UCSD-AML1 (cell line): Measurements from ENCODE around the gene HELZ.
"Not testable (repeated sequence)": the region's sequence is repeated elsewhere in the genome, so short reads cannot be mapped to it uniquely, and the experiment has no call there.

ENCODE experiments used
- DNase-seq: peaks from one replicate; lab custom pipeline; 2025; ENCODE audit not compliant: unreplicated experiment; lab: John Stamatoyannopoulos, UW

Gene HELZ

GRCh38 chr17:67123699-67124098, 121.3 kb downstream of the HELZ start:
- no peak for DNase-seq

DNA sequence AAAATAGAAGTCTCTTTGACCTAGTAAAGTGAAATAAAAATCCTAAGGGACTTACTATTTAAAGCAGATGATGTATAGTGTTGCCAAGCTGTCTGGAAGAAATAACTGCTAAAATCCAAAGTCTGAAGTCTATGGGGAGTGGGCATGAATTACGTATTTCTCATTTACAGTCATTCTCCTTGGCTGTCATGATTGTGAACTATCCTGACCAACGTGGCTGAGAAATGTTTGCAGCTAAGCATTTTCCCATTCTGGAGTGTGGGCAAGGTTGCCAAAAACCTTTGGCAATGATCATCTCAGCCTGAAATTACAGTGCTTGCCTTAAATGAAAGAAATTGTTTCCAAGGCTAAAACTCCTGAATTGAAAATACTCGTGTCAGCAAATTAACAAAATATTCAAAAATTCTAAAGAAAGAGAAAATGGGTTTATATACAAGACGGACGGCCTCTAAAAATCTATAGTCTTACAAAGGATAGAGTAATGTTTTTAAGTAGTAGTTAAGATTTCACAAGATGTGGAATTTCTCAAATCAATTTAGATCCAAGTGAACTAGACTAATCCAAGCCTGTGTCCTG, 123.6 kb downstream of the HELZ start:
- DNase-seq = no peak

- DNase-seq = no peak
Measured at GRCh38 chr17:67119102-67119501, 125.9 kb downstream of the HELZ start.

- no peak for DNase-seq
Measured at GRCh38 chr17:67116045-67116575, 128.9 kb downstream of the HELZ start.

GRCh38 chr17:67115401-67115800, 129.6 kb downstream of the HELZ start:
- no peak for DNase-seq

DNA sequence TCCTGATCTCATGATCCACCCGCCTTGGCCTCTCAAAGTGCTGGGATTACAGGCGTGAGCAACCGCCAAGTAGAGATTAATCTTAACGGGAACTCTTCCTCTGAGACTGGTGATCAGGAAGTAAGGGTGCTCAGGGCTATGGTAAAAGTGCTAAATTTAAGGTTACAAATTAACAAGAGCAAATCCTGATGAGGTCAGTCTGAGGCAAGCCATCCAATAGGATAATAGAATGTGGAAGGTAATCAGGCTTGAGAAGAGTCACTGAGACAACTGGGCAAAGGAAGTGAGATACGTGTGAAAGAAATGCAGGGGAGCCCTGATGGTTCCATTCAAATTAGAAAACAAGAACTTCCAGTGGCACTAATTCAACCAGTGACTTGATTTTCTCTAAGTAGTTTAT, 131.5 kb downstream of the HELZ start:
- no peak for DNase-seq

DNA sequence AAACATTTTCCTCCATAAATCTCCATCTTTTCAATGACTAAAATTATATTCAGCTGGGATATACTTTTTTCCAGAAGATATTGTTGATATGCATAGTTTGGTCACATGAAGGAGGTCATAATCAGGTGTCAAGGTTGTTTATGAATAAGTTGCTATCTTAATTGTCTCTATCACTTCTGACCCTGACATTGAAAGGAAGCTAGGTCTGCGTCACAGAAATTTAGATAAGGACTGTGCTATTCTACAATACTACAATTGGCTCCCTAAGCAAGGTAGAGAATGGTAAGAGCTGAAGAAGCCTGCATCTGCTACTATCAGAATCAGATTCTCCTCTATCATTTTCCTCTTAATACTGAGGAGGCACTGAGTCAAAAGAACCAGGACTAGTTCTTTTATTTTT, 133.2 kb downstream of the HELZ start:
- no peak for DNase-seq

DNA sequence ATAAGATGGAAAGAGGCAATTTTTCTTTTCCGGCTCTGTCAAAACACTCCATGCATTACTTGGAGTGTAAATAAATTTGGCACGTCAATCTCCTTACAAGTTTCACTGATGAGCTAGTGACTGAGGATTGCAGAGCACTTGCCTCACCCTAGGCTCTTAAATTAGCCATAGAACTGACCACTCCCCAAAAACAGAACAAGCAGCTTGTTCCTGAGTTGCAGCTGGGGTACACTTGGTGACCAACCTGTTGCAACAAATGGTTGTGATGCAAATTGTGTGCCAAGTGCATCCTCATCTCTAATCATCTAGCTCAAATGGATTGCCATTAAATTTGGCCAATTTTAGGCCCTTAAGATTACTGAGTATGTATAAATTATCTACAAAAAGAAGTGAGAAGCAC, 133.7 kb downstream of the HELZ start:
- DNase-seq = no peak

- no peak for DNase-seq
Measured at GRCh38 chr17:67110619-67111018, 134.4 kb downstream of the HELZ start.

DNA sequence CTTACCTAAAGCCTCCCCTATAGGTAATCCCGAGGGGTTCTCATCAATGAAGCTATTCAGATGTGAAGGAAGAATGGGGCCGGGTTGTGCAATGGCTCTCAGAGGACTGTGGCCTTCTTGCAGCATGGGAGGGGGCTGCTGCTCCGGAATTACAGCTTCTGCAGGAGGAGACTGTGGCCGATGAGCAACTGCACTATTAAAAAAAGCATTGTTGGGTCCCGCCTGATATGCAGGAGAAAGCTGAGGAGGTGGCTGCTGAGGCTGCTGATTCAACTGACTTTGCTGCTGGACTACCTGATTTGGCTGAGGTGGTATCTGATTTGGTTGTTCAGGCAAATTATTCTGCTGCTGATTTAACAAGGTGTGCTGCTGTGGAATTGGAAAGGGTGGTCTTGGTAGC, 135.9 kb downstream of the HELZ start:
- no peak for DNase-seq

DNA sequence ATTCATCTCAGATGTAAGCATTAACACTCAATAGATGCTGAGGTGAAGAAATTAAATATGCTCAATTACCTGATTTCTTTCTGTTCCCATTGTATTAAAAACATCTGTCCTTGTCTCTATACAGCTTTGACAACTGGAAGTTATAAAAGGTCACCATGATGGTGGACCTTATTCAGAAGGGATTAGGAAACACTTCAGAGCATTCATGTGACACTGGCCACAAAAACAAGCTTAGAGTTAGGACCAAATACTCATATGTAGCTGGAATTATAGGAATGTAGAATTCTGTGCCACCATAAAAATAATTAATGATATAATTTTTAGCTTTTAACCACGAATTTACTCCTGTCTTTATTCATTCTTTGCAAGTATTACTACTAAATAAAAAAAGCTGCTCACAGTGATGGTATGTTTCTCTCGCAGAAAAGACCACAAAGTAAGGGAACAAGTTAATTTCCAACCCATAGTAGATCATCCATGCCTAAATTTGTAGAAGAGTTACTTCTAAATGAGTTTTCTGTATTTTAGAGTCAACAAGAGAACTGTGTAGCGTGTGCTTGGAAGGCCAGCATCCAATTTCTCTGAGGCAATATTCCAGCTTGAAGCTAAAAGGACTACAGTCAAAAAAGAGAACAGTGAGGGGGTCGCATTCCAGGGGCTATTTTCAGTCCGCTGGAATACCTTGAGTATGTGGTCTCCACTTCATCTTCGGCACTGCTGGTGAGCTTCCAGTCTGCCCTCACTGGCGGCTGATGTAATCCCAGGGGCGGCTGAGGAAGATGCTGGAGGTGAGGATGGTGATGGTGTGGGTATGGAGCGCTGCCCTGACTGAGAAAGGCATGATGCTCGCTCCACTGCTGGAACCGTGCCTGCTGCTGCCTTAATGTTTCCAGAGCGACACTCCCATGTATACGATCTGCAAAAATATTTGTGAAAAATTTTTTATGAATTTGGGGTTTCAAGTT, 136.9 kb downstream of the HELZ start:
- DNase-seq = no peak

DNA sequence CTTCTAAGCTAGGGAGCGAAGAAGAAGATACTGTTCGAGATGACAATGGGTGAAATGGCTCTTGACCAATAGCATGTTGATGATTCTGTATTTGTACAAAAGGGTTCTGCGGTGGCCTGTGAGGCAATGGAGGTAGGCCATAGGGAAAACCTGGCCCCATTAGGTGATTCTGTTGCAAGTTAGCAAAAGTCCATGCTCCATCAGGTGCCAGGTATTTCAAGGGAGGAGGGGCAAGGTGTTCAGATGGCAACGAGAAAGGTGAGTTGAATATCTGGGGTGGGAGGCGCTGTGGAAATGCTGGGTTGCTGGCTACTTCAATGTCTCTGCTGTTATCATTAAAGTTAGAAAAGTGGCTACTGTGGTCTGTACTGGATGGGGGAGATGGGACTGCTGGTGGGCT, 137.8 kb downstream of the HELZ start:
- DNase-seq = no peak

DNA sequence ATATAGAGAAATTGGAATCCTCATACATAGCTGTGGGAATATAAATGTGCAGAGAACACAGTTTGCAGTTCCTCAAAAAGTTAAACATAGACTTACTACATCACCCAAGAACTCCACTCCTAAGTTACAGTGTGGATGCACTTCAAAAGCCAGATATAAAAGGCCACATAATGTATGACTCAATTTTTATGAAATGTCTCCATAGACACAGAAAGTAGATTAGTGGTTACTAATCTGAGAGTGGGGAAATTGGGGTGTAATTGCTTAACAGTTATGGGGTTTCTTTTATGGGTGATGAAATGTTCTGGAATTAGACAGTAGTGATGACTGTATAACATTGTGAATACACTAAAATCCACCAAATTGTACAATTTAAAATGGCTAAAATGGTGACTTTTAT, 139.8 kb downstream of the HELZ start:
- no peak for DNase-seq

DNA sequence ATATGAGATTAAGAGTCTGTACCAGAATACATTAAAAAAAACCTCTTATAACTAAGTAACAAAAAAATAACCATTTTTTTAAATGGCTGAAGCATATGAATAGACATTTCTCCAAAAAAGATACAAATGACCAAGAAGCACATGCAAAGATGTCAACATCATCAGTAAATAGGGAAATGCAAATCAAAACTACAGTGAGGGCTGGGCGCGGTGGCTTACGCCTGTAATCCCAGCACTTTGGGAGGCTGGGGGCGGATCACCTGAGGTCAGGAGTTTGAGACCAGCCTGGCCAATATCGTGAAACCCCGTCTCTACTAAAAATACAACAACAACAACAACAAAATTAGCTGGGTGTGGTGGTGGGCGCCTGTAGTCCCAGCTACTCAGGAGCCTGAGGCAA, 140.4 kb downstream of the HELZ start:
- not testable (repeated sequence) for DNase-seq

DNA sequence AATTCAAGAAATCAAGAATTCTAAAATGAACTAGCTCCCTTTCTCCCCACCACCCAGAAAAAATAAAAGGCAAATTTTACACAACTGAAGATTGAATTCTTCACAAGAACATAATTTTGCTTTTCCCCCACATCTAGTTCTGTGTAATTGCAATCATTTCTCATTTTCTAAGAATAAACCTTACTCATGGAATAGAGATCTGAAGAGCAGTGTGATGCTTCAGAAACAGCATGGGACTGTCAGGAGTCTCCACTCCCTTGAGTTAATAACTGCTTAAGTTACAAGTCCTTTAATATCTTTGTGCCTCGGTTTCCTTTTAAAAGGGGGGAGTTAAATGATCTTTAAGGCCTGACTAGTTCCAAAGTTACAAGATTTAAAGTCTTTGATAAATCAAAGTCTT, 147.0 kb downstream of the HELZ start:
- DNase-seq = no peak

DNA sequence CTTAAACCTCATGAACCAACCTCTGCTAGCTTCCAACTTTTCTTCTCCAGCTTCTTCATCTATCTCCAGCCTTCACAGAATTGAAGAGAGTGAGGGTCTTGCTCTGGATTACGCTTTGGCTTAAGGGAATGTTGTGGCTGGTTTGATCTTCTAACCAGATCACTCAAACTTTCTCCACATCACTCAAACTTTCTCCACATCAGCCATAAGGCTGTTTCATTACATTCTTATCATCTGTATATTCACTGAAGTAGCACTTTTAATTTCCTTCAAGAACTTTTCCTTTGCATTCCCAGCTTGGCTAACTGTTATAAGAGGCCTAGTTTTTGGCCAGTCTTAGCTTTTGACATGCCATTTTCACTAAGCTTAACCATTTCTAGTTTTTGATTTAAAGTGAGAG, 148.4 kb downstream of the HELZ start:
- no peak for DNase-seq

DNA sequence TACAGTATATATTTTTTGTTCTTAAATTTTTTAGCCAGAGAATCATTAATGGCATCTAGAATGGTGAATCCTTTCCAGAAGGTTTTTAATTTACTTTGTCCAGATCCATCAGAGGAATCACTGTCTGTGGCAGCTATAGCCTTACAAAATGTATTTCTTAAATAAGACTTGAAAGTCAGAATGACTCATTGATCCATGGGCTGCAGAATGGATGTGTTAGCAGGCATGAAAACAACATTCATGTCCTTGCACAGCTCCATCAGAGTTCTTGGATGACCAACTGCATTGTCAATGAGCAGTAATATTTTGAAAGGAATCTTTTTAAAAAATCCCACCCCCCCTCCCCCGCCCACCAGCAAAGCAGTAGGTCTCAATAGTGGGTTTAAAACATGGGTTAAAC, 149.2 kb downstream of the HELZ start:
- DNase-seq = no peak

DNA sequence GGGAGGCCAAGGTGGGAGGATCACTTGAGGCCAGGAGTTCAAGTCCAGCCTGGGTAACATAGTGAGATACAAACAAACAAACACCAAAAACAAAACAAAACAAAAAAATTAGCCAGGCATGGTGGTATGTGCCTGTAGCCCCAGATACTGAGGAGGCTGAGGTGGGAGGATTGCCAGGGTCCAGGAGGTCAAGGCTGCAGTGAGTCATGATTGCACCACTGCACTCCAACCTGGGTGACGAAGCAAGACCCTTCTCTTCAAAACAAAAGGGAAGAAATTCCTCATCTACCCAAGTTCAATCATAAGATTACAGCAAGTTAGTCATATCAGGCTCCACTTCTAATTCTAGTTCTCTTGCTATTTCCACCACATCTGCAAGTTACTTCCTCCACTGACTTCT, 149.7 kb downstream of the HELZ start:
- DNase-seq = not testable (repeated sequence)

DNA sequence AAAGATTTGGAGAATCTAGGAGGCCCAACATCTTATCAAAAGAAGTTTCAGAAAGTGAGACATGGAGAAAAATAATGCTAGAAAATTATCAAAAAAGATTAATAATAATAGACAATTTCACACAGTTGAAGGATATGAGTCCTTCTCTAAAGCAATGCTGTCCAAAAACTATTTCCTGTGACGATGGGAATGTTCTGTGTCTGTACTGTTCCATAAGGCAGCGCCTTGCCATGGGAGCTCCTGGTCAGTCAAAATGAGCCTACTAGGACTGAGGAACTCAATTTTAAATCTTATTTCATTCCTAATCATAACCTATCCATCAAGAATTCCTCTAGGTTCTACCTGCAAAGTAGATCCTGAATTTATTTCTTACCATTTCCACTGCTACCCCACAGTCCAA, 151.6 kb downstream of the HELZ start:
- DNase-seq = no peak

DNA sequence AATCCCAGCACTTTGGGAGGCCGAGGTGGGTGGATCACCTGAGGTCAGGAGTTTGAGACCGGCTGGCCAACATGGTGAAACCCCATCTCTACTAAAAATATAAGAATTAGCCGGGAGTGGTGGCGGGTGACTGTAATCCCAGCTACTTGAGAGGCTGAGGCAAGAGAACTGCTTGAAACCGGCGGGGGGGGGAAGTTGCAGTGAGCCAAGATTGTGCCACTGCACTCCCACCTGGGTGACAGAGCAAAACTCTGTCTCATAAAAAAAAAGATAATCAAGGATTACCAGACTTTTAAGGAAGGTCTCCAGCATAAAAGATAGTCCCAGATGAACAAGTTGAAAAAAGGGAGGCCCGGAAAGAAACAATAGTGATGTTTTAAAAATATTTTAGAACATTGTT, 152.3 kb downstream of the HELZ start:
- DNase-seq = not testable (repeated sequence)

DNA sequence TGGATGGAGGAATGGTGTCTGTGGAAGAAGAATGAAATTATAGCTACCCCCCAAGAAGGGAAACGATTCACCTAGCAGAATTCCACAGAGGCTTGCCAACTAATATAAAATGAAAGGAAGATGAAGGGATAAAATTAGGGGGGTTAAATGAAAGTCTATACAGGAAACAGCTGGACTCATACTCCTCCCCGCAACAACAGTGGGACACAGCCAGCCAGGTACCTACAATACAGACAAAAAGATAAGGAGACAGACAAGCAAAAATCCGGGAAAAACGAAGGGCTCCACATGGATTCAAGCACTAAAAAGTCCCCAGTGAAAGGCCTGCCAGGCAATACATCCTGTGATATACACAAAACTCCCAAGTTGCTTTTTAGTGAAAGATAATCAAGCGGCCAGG, 152.7 kb downstream of the HELZ start:
- no peak for DNase-seq

DNA sequence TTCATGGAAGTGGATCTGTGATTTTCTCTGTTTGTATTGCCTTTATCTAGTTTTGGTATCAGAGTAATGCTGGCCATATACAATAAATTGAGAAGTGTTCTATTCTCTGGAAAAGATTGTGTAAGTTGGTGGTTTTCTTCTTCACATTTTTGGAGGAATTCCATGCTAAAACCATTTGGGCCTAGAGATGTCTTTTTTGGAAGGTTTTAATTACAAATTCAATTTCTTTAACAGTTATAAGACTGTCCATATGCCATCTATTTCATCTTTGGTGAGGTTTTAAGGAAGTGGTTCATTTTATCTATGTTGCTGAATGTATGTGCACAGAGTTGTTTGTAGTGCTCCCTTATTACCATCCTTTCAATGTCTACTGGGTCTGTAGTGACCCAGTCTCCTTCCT, 154.7 kb downstream of the HELZ start:
- no peak for DNase-seq
